ENCODE results near the gene DDX52. TPM values are rescaled to one million over a fixed set of nuclear protein-coding genes. Genes with fewer than 3 reads are reported as not detected.
"Not testable (repeated sequence)": the region's sequence is repeated elsewhere in the genome, so short reads cannot be mapped to it uniquely, and the experiment has no call there.

The DDX52 gene
- total and polyA plus RNA-seq, 7 experiments from 2014 or later: 11.9 to 34.0 (median 26.6) TPM

- peaks cover 0 to 5% (median 4%) of the 10 kb centered on the region in 5 donors for H3K36me3 Mint-ChIP-seq
- peak overlapping the region in 7 of 9 donors; percentile 6 to 71 (median 33) for H3K27ac Mint-ChIP-seq
- no peaks in the 10 kb centered on the region for H3K27me3 Mint-ChIP-seq
- intact Hi-C loops (cut with micrococcal nuclease): no loop called here
- Histone ChIP-seq H3K36me3 (ENCODE audit: control insufficient read depth in 2 of 3, insufficient read depth in 3 of 3, low read length in 3 of 3) (peaks cover 0 to 17% (median 0%) of the 10 kb centered on the region in 3 experiments), H3K27ac (ENCODE audit: low read depth, low read length) (no peak overlapping the region), H3K4me3 (ENCODE audit: low read length) (no peak overlapping the region), H3K9me3 (ENCODE audit: control insufficient read depth in 2 of 3, low read length in 3 of 3) (no peaks in the 10 kb centered on the region), H3K27me3 (ENCODE audit: control insufficient read depth in 2 of 2, insufficient read depth in 2 of 2, low read length in 2 of 2) (no peaks in the 10 kb centered on the region), H3K4me1 (ENCODE audit: control insufficient read depth in 2 of 2, insufficient read depth in 2 of 2, low read length in 2 of 2) (peaks cover 15 to 18% of the 10 kb centered on the region in 2 donors)
- CTCF ChIA-PET: interaction anchor here (2.0 kb wide), 1 partner anchor 83 kb away, joined by 12 read pairs; no protein-coding TSS in a partner anchor
- ATAC-seq (no peak), DNase-seq (no peak)
- H3K4me3 Mint-ChIP-seq: peak overlapping the region in 7 of 10 donors; percentile 28 to 55 (median 42)
- peaks cover 10 to 28% (median 23%) of the 10 kb centered on the region in 7 donors for H3K4me1 Mint-ChIP-seq
- POLR2A ChIA-PET: interaction anchor here (1.0 to 3.0 kb wide), 3 partner anchors 9 to 32 kb away, joined by 4 to 9 read pairs (median 6); no protein-coding TSS in a partner anchor
- H3K9me3 Mint-ChIP-seq: no peaks in the 10 kb centered on the region
Observed at GRCh38 chr17:37610971-37611370, 32.3 kb downstream of the DDX52 start.

- ATAC-seq; intact Hi-C loops (cut with micrococcal nuclease); H3K36me3 Mint-ChIP-seq; H3K27me3 Mint-ChIP-seq; H3K9me3 ChIP-seq (ENCODE audit: control insufficient read depth in 2 of 3, low read length in 3 of 3); H3K36me3 ChIP-seq (ENCODE audit: control insufficient read depth in 2 of 3, insufficient read depth in 3 of 3, low read length in 3 of 3); H3K9me3 Mint-ChIP-seq; DNase-seq; H3K27me3 ChIP-seq (ENCODE audit: control insufficient read depth in 2 of 2, insufficient read depth in 2 of 2, low read length in 2 of 2): not testable (repeated sequence)
- Mint-ChIP-seq H3K4me1 (peaks cover 20 to 38% (median 32%) of the 10 kb centered on the region in 7 donors), H3K27ac (peak overlapping the region; percentile 82 to 95 (median 91)), H3K4me3 (peak overlapping the region; percentile 74 to 97 (median 88))
- POLR2A ChIA-PET: interaction anchor here (0.6 to 3.0 kb wide), 9 partner anchors 10 to 1064 kb away, joined by 3 to 11 read pairs (median 5); no protein-coding TSS in a partner anchor
- Histone ChIP-seq H3K4me1 (ENCODE audit: control insufficient read depth in 2 of 2, insufficient read depth in 2 of 2, low read length in 2 of 2) (peaks cover 24 to 26% of the 10 kb centered on the region in 2 donors), H3K27ac (ENCODE audit: low read depth, low read length) (peak overlapping the region; percentile 91), H3K4me3 (ENCODE audit: low read length) (peak overlapping the region; percentile 58)
- CTCF ChIA-PET: interaction anchor here (0.6 to 2.0 kb wide), 7 partner anchors 11 to 220 kb away, joined by 3 to 12 read pairs (median 4); partner anchors contain the start of gene DDX52
Observed at GRCh38 chr17:37610041-37610420, 33.2 kb downstream of the DDX52 start.

GRCh38 chr17:37609170-37610040, 33.8 kb downstream of the DDX52 start, which contains the start of gene SYNRG:
Gene SYNRG, minus strand, starts transcription at chr17:37609418. Its CDS starts 63 bp downstream, at chr17:37609355.
- peak within 1 kb of the TSS; percentile 58 for H3K4me3 ChIP-seq (ENCODE audit: low read length)
- peaks cover 0 to 3% (median 0%) of the 10 kb centered on the region in 3 experiments for H3K36me3 ChIP-seq (ENCODE audit: control insufficient read depth in 2 of 3, insufficient read depth in 3 of 3, low read length in 3 of 3)
- H3K4me3 Mint-ChIP-seq: peak within 1 kb of the TSS; percentile 74 to 97 (median 88)
- no peaks in the 10 kb centered on the region for H3K9me3 ChIP-seq (ENCODE audit: control insufficient read depth in 2 of 3, low read length in 3 of 3)
- CTCF ChIA-PET: interaction anchor here (0.6 to 2.0 kb wide), 8 partner anchors 10 to 219 kb away, joined by 3 to 12 read pairs (median 4); partner anchors contain the start of gene DDX52
- H3K27ac ChIP-seq (ENCODE audit: low read depth, low read length): peak within 1 kb of the TSS; percentile 91
- H3K27ac Mint-ChIP-seq: peak within 1 kb of the TSS; percentile 82 to 95 (median 92)
- ATAC-seq (peak; percentile 93), DNase-seq (peak; percentile 92 to 96 (median 93))
- no peaks in the 10 kb centered on the region for H3K9me3 Mint-ChIP-seq
- peaks cover 26 to 44% (median 38%) of the 10 kb centered on the region in 7 donors for H3K4me1 Mint-ChIP-seq
- intact Hi-C loops (cut with micrococcal nuclease): loop anchor here (1.0 to 10.0 kb wide), 13 partner anchors 17 to 1122 kb away; partner anchors contain the start of genes DDX52 (in 2 of the 2), ACACA (in 1 of the 2), DUSP14 (in 1 of the 2) and TADA2A (in 1 of the 2)
- POLR2A ChIA-PET: interaction anchor here (0.6 to 3.0 kb wide), 12 partner anchors 9 to 1063 kb away, joined by 3 to 11 read pairs (median 4); partner anchors contain the start of gene MRM1
- peaks cover 0 to 12% (median 3%) of the 10 kb centered on the region in 5 donors for H3K36me3 Mint-ChIP-seq
- H3K4me1 ChIP-seq (ENCODE audit: control insufficient read depth in 2 of 2, insufficient read depth in 2 of 2, low read length in 2 of 2): peaks cover 31 to 32% of the 10 kb centered on the region in 2 donors
- no peaks in the 10 kb centered on the region for H3K27me3 ChIP-seq (ENCODE audit: control insufficient read depth in 2 of 2, insufficient read depth in 2 of 2, low read length in 2 of 2)
- H3K27me3 Mint-ChIP-seq: no peaks in the 10 kb centered on the region

DNA sequence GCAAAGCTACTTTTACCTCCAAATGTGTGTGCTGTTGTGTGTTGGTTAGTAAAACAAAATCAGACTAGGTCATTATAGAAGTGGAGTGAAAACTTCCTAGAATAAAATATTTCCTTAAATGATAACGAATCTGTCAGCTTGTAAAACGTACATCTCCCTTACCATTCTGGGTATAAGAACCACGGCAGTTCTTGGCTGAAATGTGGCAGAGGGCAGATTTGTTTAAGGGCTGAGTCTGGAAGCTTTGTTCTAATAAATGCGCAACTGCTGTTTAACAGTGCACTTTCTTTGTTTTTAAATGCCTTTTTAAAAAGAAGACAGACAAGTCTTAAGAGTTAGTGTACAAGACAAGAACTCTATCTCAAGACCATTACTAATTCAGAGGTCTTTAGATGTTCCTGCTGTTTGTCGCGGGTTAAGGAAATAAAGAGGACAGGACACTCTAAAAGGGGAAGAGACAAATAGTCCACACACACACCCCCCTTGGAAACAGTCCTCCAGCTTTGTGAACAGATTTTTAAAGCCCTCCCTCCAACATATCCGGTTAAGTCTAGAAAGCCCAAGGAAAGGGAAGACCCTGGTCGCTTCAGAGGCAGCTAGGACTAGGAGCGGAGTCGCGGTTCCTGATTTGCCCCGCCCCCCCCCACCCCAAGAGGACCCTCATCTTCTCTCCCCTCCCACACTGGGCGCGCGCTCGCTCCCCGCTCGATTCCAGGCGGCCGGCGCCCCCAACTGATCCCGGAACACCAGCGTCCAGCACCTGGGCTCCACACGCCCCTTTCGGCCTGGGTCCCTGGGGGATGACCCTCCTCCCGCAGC, 34.7 kb downstream of the DDX52 start:
- no peaks in the 10 kb centered on the region for H3K9me3 Mint-ChIP-seq
- Histone ChIP-seq H3K9me3 (ENCODE audit: control insufficient read depth in 2 of 3, low read length in 3 of 3) (no peaks in the 10 kb centered on the region), H3K4me3 (ENCODE audit: low read length) (peak overlapping the region; percentile 58), H3K4me1 (ENCODE audit: control insufficient read depth in 2 of 2, insufficient read depth in 2 of 2, low read length in 2 of 2) (peaks cover 38 to 41% of the 10 kb centered on the region in 2 donors), H3K27ac (ENCODE audit: low read depth, low read length) (peak overlapping the region; percentile 91), H3K27me3 (ENCODE audit: control insufficient read depth in 2 of 2, insufficient read depth in 2 of 2, low read length in 2 of 2) (no peaks in the 10 kb centered on the region), H3K36me3 (ENCODE audit: control insufficient read depth in 2 of 3, insufficient read depth in 3 of 3, low read length in 3 of 3) (no peaks in the 10 kb centered on the region)
- peaks cover 0 to 20% (median 7%) of the 10 kb centered on the region in 5 donors for H3K36me3 Mint-ChIP-seq
- POLR2A ChIA-PET: interaction anchor here (0.6 to 3.0 kb wide), 15 partner anchors 9 to 1063 kb away, joined by 3 to 9 read pairs (median 3); partner anchors contain the start of gene MRM1
- ATAC-seq (no peak), DNase-seq (peak in 6 of 9 donors; percentile 13 to 31 (median 22))
- H3K4me1 Mint-ChIP-seq: peaks cover 29 to 52% (median 47%) of the 10 kb centered on the region in 7 donors
- CTCF ChIA-PET: interaction anchor here (0.7 to 1.7 kb wide), 5 partner anchors 9 to 39 kb away, joined by 3 to 8 read pairs (median 4); no protein-coding TSS in a partner anchor
- intact Hi-C loops (cut with micrococcal nuclease): loop anchor here (1.0 to 10.0 kb wide), 13 partner anchors 16 to 1121 kb away; partner anchors contain the start of genes DDX52 (in 2 of the 2), ACACA (in 1 of the 2), DUSP14 (in 1 of the 2) and TADA2A (in 1 of the 2)
- peak overlapping the region; percentile 82 to 95 (median 92) for H3K27ac Mint-ChIP-seq
- no peaks in the 10 kb centered on the region for H3K27me3 Mint-ChIP-seq
- peak overlapping the region; percentile 74 to 97 (median 88) for H3K4me3 Mint-ChIP-seq

- Histone ChIP-seq H3K36me3 (ENCODE audit: control insufficient read depth in 2 of 3, insufficient read depth in 3 of 3, low read length in 3 of 3) (no peaks in the 10 kb centered on the region), H3K4me1 (ENCODE audit: control insufficient read depth in 2 of 2, insufficient read depth in 2 of 2, low read length in 2 of 2) (peaks cover 41 to 42% of the 10 kb centered on the region in 2 donors), H3K4me3 (ENCODE audit: low read length) (peak overlapping the region; percentile 58), H3K9me3 (ENCODE audit: control insufficient read depth in 2 of 3, low read length in 3 of 3) (no peaks in the 10 kb centered on the region), H3K27me3 (ENCODE audit: control insufficient read depth in 2 of 2, insufficient read depth in 2 of 2, low read length in 2 of 2) (no peaks in the 10 kb centered on the region), H3K27ac (ENCODE audit: low read depth, low read length) (peak overlapping the region; percentile 91)
- Mint-ChIP-seq H3K4me3 (peak overlapping the region; percentile 74 to 97 (median 88)), H3K27me3 (no peaks in the 10 kb centered on the region), H3K36me3 (peaks cover 2 to 26% (median 7%) of the 10 kb centered on the region in 5 donors), H3K27ac (peak overlapping the region; percentile 82 to 95 (median 92)), H3K4me1 (peaks cover 34 to 58% (median 54%) of the 10 kb centered on the region in 7 donors), H3K9me3 (no peaks in the 10 kb centered on the region)
- intact Hi-C loops (cut with micrococcal nuclease): loop anchor here (2.0 to 10.0 kb wide), 9 partner anchors 15 to 1120 kb away; partner anchors contain the start of genes ACACA (in 1 of the 2), DDX52 (in 1 of the 2), TADA2A (in 1 of the 2) and ZNHIT3 (in 1 of the 2)
- DNase-seq: peak in 8 of 9 donors; percentile 25 to 70 (median 64)
- CTCF ChIA-PET: interaction anchor here (0.7 kb wide), 1 partner anchor 10 kb away, joined by 4 read pairs; no protein-coding TSS in a partner anchor
- peak; percentile 37 for ATAC-seq
- POLR2A ChIA-PET: interaction anchor here (0.6 to 3.0 kb wide), 9 partner anchors 12 to 1006 kb away, joined by 3 to 11 read pairs (median 3); partner anchors contain the start of gene MRM1
Observed at GRCh38 chr17:37607637-37608331, 35.5 kb downstream of the DDX52 start.

Measured in naive thymus-derived CD4-positive, alpha-beta T cell (primary cell).